ENCODE data around the gene WEE2.

DNA sequence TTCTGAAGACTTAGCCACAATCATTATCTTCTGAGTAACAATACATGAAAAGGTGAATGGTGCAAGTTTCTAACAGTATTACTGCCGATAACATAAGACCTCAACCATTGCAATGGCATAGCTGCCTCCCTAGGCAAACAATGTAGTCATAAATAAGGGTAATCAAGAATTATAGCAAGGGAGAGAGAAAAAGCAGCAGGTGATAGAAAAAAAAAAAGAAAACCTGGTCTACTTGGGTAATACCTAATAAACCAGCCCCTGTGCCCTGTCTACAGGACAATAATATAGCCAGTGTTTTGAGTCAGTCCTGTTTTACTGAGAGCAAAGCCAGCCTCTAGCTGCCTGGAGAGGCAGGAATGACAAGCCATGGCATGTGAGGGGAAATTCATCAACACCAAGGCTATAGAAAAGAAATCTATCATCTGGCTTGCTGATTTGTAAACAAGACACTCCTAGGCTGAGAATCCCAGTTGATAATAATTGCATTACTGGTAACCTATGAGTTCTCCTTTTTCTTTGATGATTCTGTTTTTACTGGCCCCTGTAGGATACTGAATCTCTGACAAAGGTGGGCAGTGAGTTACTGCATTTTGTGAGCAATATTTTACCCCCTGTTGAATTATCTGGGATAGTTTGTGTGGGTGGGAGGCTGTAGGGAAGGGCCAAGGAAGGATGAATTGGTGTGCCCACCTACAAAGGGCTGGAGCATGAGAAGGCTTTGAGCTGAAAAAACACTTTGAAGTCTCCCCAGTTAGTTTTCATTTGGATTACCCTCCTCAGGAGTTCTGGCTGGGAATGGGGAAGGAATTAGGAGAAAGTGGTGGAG lies 1.7 kb upstream of the WEE2 start:
- TF ChIP-seq, protein P1, sequence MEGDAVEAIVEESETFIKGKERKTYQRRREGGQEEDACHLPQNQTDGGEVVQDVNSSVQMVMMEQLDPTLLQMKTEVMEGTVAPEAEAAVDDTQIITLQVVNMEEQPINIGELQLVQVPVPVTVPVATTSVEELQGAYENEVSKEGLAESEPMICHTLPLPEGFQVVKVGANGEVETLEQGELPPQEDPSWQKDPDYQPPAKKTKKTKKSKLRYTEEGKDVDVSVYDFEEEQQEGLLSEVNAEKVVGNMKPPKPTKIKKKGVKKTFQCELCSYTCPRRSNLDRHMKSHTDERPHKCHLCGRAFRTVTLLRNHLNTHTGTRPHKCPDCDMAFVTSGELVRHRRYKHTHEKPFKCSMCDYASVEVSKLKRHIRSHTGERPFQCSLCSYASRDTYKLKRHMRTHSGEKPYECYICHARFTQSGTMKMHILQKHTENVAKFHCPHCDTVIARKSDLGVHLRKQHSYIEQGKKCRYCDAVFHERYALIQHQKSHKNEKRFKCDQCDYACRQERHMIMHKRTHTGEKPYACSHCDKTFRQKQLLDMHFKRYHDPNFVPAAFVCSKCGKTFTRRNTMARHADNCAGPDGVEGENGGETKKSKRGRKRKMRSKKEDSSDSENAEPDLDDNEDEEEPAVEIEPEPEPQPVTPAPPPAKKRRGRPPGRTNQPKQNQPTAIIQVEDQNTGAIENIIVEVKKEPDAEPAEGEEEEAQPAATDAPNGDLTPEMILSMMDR (IDR thresholded peaks at IDR 0.05; ENCODE audit: low read length), result no peak
- no peak for TF ChIP-seq EZH2 (IDR thresholded peaks at IDR 0.05; ENCODE audit: borderline replicate concordance, low read length)

Data from OCI-LY1 (cell line).